ENCODE results near the gene LIPT1.
"Not testable (repeated sequence)": the region's sequence is repeated elsewhere in the genome, so short reads cannot be mapped to it uniquely, and the experiment has no call there.

The LIPT1 gene

GRCh38 chr2:99154643-99155536 is at the start of gene LIPT1, which contains the start of gene TSGA10:
TSS of gene LIPT1 (plus strand) at chr2:99154967. CDS start at chr2:99161958, 6,991 bp downstream.
TSS of gene TSGA10 (minus strand) at chr2:99154942. CDS start at chr2:99109439, 45,503 bp downstream.
- peak; percentile 93 for DNase-seq

GRCh38 chr2:99106913-99107312 is 47.9 kb upstream of the LIPT1 start:
- DNase-seq, result no peak

GRCh38 chr2:99111236-99111635 is 43.5 kb upstream of the LIPT1 start:
- DNase-seq, result no peak

GRCh38 chr2:99111945-99112344 is 42.8 kb upstream of the LIPT1 start:
- no peak for DNase-seq

- DNase-seq, result no peak
These were observed 42.1 kb upstream of the LIPT1 start for GRCh38 chr2:99112617-99113016.

GRCh38 chr2:99127981-99128380 is 26.8 kb upstream of the LIPT1 start:
- no peak for DNase-seq

GRCh38 chr2:99135044-99135556 is 19.7 kb upstream of the LIPT1 start:
- not testable (repeated sequence) for DNase-seq

- no peak for DNase-seq
These were observed 15.8 kb upstream of the LIPT1 start for GRCh38 chr2:99139003-99139402.

- DNase-seq, result no peak
These were observed 14.5 kb upstream of the LIPT1 start for GRCh38 chr2:99140056-99140859.

GRCh38 chr2:99140860-99141109 is 14.0 kb upstream of the LIPT1 start:
- no peak for DNase-seq

- DNase-seq, result peak; percentile 97
These were observed 13.4 kb upstream of the LIPT1 start, which contains the start of gene C2orf15 for GRCh38 chr2:99141110-99142108. TSS of gene C2orf15 (plus strand) at chr2:99141707. CDS start at chr2:99150559, 8,852 bp downstream.

GRCh38 chr2:99150706-99151105 is 4.1 kb upstream of the LIPT1 start:
- no peak for DNase-seq

GRCh38 chr2:99152199-99152895 is 2.4 kb upstream of the LIPT1 start:
- DNase-seq, result no peak

- DNase-seq, result no peak
These were observed 704 bp upstream of the LIPT1 start for GRCh38 chr2:99153921-99154604.

GRCh38 chr2:99156891-99157290 is 2.1 kb downstream of the LIPT1 start:
- DNase-seq, result no peak

GRCh38 chr2:99158599-99158998 is 3.8 kb downstream of the LIPT1 start:
- no peak for DNase-seq

GRCh38 chr2:99159594-99159993 is 4.8 kb downstream of the LIPT1 start:
- no peak for DNase-seq

GRCh38 chr2:99166218-99166617 is 11.5 kb downstream of the LIPT1 start:
- no peak for DNase-seq

GRCh38 chr2:99169534-99169933 is 14.8 kb downstream of the LIPT1 start:
- DNase-seq, result no peak

GRCh38 chr2:99171377-99172140 is 16.8 kb downstream of the LIPT1 start:
- DNase-seq, result no peak

Data from islet precursor cell (in vitro differentiated cells).